COR-L47 (cell line): ENCODE data around the gene FDX2.

Source experiments
- DNase-seq: peaks from one replicate; lab custom pipeline; 2025; lab: John Stamatoyannopoulos, UW

FDX2 gene

DNA sequence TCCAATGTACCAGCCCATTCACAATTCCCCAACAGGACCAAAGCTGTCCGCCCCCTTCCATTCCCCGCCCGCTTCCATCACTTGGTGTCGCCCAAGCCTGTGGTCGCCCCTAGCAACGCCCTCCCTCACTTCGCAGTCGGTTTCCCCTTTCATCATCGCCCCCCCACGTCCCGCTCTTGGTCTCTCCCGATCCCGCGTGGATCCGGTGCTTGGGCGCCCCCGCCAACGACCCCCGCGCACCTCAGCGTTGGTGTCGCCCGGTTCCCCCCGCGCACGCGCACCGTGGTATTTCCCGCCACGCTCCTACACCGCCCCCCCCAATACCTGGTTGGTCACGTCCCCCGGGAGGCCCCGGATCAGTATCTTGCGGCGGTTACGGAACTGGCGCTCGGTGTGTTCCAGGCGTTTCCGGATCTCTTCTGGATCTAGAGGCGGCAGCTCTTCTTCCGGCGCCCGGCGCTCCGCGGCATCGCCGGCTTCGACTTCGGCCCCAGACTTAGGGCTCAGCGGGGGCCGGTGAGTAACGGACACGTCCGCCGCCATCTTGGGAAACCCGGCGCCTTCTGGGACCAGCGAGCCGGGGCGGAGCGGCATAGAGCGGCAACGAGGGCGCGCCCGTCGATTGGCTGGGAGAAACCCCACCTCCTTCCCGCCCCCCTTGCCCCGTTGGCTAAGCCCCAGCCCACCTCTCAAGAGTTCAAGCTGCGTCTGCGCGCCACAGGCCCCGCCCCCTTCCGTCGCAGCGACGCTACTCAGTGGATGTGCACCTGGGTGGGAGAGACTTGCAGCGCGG is 17.3 kb upstream of the FDX2 start, which contains the start of gene RAVER1:
TSS of gene RAVER1 (minus strand) at position 565 of the 793 bp plus-strand sequence. CDS start at position 543, 22 bp downstream.
- peak; percentile 98 for DNase-seq

DNA sequence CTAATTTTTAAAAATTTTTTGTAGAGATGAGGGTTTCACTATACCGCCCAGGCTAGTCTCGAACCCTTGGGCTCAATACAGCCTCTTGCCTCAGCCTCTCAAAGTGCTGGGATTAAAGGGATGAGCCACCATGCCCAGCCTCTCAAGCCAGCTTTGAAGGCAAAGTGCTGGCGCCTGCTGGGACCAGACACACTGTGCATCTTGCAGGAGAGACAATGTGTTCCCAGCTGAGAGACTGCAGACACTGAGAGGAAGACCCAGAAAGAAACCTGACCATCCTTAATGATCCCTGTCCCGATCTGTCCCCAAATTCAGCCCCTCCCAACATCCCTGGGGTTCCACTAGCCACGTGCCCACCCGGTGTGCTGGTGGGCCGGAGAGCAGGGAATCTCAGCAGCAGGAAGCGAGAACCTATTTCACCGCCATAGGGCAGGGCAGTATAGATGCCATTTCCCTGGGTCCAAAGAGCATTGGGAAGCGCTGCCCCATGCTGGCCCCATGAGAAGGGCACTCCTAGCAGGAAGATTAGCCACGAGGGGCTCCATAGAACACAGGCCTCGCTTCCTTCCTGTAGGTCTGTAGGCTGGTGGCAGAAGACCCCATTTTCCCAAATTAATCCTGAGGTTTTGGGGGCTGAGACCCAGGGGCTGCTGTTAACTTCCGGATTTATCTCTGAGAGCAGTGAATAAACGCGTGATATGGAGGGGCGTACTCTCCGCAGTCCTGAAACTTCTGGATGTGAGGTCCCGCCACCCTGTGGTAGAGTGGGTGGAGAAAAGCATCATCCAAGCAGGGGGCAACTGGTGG is 16.5 kb upstream of the FDX2 start:
- DNase-seq, result no peak

DNA sequence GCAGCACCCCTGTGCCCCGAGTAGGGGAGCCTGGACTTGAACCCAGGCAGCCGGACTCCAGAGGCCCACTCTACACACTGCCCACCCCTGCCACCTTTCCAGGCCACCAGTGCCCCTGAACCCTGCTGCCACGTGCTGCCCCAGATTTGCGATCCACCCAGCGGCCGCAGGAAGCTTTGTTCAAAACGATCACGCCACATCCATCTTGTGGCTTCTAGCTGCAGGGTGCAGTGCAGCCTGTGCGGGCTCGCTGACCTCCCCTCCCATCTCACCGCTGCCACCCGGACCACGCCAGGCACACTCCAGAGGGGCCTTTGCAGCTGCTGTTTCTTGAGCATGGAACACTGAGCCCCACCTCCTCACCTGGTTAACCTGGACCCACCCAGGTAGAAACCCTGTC is 13.7 kb upstream of the FDX2 start:
- DNase-seq, result no peak

DNA sequence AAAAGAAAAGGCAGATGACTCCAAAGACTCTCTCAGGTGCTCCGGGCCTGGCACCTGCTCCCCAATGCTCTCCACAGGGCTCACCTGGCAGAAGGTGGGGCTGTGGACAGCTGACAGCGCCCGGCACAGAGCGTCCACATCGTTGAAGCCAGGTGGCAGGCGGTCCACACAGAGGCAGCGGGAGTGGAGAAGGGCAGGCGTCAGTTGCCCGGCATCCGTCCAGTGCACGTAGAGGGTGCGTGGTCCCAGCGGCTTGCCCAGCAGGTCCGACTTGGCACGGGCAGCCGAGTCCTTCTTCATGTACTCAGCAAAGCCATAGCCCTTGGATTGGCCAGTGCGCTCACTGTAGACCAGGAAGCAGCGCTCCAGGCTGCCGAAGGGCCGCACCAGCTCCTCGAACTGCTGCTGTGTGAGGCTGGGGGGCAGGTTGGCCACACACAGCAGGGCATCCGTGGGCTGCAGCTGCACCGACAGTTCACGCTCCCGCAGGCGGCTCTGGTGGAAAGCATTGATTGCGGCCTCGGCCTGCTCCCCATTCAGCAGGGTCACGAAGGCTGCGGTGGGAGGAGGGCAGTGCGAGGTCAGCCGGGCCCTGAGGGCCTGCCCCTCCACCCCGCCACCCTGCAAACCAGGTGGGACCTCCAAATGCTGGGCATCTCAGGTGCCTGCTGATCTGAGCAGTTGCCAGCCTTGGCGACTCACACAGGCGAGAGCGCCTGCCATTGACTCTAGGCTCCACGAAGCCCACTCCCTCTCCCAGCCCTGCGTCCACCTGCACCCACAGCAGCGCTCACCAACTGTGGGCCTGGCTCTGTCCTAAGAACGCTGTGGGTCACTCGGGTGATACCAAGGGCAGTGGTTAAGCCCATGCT is 13.0 kb upstream of the FDX2 start:
- DNase-seq, result no peak

DNA sequence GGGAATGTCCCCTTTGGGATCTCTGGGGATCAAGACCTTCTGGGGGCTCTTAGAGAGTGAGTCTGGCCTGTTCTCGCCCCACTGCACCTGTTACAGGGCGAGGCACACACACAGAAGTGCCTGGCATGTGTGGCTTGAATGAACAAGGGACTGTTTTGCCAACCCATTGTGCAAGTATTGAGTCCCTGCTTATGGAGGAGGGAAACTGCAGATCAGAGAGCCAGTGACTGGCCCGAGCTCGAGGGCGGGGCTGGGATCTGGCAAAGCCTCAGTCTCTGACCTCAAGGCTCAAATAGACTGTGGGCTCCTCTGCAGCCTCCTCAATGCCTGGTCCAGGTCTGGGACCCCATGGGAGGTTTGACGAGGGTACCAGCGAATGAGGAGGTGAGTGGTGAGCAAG is 12.0 kb upstream of the FDX2 start:
- DNase-seq, result no peak

DNA sequence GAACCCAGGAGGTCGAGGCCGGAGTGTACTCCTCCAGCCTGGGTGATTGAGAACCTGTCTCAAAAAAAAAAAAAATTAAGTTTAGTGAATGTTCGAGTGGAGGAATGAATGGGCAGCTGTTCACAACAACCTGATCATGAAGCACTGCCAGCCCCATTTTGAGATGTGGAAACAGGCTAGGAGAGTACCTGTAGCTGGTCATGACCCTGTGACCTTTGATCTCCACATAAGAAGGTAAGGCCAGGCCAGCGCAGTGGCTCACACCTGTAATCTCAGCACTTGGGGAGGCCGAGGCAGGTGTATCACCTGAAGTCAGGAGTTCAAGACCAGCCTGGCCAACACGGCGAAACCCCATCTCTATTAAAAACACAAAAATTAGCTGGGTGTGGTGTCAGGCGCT is 9.9 kb upstream of the FDX2 start:
- DNase-seq, result no peak

DNA sequence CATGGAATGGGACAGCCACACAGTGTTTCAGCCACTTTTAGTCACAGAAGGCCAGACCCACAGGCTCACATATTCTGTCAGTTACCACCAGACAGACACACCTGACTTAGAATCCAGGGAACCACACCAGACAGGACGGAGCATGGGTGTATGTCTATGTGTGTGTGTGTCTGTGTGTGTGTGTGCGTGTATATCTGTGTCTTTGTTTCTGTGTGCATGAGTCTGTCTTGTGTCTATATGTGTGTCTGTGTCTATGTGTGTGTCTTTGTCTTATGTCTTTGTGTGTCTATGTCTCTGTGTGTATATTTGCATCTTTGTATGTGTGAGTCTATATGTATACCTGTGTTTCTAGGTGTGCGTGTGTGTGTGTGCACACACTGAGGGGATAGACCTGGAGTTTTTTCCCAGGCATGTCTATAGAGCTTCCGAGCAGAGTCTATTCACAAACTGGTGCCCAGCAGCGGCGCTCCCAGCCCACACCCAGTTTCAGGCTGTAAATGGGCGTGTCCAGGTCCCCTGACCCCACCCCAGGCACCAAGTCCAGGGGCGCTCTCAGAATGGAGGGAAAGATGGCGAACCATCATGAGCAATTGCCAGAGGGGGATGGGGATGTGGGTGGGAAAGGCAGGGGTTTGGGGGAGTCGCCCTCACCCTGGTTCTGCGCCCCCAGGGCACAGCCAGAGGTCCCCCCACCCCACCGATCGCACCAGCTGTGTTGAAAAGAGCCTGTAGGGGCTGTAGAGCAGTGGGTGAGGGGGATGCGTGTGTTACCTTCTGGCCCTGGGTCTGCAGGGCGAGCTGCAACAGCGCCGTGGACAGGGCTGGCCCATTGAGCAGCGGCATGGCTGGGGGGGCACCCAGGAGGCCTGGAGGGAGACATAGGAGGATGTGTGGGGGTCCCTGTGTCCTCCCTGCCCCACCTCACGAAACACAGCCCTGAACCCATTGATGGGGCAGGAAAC is 6.3 kb upstream of the FDX2 start:
- DNase-seq, result no peak

DNA sequence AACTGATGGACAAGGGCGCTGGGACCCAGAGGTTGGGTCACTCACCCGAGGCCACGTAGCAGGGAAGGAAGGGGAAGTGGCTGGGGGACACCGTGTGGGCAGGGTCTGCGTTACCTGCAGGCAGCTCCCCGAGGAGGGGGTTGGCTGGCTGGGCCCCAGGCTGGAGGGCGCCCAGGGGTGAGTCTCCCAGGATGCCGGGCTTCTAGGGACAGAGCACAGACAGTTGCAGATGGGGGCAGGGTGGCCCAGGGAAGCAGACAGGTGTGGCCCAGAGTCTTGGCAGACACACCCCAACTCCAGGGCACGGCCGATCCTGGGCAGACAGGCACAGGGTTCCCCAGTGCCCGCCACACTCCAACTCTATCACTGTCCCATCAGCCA is 5.6 kb upstream of the FDX2 start:
- no peak for DNase-seq

DNA sequence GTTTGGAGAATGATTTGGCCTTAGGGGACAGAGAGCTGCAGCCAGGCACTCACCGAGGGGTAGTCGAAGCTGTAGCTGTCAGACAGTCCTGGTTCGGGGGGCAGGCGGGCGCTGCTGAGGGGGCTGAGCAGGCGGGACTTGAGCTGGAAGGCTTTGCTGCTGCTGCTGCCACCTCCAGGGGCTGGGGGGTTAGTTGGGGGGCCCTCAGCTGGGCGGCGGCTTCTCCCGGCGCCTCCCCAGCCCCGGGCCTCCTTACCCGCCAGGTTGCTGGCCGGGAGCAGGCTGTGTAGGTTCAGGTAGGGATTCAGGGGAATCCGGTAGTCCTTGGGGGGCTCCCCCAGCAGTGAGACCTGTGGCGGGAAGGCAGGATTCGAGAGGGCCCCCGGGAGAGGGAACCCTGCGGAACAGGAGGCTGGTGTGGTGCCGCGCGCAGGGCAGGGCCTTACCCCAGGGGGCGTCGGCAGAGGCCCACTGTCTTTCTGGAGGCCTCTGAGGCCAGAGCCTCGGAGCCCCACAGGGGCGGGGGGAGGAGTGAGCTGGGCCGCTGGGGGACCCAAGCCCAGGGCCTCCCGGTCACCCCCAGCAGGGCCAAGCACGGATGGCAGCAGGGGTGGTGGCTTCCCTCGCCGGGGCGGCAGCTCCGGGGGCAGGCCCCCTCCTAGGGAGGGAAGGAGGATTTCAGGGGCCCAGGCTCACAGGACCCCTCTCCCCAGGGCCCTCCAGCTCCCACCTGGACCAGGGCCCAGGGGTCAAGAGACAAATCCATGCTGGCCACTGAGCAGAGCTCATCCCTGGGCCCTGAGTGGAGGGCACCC is 5.0 kb upstream of the FDX2 start:
- no peak for DNase-seq

DNA sequence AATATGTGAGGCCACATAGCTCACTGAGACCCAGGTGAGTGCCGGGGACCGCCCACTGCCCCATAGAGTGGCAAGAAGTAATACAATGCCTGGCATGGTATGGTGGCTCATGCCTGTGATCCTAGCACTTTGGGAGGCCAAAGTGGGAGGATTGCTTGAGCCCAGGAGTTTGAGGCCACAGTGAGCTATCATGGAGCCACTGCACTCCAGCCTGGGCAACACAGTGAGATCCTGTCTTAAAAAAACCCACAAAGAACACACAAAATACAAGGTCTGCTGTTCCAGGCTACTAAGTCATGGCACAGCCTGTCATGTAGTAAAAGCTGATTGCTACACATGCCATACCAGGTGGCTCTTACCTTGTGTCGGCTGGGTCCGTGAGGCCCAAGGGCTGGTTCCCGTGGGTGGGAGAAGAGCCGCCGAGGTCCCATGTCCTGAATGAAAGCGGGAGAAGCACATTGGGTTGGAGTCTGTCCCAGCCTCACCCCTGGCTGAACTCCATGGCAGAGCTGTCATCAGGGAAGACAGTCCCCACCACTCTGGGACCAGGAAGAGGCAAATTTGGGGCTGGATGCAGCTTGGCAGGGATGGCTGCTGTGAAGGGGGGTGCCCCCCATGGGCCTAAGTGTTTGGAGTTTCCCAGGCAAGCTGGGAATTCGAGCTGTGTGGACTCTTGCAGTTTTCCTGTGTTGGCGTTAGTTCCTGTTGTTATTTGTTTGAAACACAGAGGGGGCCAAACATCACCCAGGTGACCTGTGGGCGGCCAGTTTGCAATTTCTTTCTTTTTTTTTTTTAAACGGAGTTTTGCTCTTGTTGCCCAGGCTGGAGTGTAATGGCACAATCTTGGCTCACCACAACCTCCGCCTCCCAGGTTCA is 3.2 kb upstream of the FDX2 start:
- DNase-seq, result no peak

DNA sequence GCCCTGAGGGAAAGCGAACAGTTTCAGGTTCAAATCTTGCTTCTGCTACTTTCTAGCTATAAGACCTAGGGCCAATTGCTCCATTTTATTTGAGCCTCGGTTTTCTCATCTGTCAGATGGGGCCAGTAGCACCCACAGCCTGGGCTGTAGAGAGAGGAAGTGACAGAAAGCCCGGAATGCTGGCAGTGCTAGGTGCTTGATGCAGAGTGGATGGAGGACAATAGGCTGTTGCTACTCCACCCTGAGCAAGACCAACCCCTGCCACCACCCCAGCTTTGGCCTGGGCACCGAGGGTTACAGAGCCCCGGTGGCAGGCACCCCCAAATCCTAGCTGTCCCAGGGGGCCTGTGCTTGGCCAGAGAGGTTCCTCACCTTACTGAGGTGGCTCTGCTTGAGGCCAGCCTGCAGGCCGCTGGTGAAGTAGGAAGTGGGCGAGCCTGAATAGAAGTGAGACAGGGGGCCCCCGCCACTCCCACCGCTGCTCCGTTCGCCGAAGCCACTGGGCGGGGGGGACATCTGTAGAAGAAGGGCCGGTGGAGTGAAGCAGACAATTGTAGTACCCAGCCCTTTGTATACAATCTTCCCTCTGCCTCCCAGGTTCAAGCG is 2.1 kb upstream of the FDX2 start:
- DNase-seq, result no peak

DNA sequence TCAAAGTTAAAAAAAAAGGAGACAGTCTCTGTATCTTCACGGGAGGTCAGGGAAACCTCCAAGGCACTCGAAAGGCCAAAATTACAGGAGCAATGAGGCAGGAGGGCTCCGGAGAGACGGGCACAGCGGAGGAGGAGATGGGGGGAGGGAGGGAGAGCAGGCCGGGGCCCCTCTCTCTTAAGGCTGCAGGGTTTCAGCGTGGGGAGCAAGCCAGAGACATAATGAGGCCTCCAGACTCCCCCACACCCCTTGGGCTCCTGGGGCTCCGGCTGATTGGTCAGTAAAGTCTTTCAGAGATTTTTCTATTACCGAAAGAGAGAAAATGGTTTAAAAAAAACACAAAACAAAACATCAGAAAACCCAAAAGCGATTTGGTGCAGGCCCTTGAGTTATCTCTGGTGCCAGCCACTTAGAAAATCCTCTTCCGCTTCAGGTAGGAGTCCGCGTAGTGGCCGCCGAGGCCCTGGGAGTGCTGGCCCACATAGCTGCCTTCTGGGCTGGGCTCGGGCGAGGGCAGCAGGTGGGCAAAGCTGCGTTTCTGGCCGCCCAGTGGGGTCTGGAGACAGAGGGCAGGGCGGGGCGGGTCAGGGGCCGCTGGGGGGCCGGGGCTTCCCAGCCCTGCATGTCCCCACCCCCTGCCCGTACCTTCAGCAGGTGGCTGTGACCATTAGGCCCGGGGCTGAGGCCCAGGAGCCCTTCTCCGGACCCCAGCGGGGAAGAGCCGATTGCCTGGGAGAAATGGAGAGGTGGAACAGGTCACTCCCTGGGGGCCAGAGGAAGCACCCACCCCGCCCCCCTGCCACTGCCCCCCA is 1.4 kb upstream of the FDX2 start:
- no peak for DNase-seq

DNA sequence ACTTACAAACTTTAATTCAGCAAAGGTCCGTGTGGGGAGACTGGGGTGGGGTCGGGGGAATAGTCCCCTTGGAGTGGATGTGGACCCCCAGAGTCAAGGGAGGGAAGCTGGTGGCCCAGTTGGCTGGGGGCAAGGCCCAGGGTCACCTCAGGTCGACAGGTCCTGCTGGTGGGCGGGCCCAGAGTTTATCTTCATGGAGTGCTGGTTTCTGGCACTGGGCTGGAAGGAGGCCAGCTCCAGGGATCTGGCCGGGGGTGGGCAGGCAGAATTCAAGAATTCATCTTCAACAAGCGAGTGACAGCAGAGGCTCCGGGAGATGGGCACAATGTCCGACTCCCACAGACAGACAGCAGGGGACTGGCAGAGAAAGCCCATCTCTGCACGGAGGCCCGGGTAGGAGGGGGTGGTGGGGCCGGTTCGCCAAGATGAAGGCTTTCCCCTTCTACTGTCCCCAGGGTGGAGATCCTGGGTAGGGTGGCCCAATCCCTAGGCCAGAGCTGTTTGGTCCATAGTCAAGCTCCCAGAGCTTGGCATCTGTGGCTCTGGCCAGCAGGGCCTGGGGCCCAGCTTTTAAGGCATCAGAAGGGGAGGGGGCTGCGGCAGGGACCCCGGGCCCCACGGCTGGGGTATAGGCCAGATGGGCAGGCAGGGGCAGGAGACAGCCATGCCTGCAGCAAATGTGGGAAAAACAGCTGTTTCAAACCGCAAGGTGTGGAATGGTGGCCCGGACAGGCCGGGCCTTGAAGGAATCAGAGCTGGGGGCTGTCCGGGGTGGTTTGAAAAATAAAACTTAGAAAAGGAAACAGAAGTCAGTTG is 622 bp upstream of the FDX2 start:
- DNase-seq, result no peak

DNA sequence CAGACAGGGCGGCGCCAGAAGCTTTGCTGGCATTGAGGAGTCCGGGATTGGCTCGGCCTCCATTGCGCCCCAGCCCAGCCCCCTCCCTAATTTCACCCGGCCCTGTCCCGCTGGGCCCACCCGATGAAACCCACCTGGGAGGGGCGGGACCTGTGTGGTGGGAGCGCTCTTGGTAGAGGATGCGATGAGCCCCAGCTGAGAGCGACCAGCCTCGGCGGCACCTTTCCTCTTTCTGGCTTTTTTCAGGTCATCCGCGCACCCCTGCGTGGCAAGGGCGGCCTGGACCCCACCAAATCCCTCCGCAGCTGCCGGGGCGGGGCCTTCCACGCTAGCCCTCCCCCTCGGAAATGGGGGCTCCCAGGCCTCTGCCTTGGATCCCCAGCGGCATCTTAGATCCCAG is 6.4 kb downstream of the FDX2 start, which contains the start of gene ZGLP1:
TSS of gene ZGLP1 (minus strand) at position 393 of the 400 bp plus-strand sequence.
- no peak for DNase-seq

DNA sequence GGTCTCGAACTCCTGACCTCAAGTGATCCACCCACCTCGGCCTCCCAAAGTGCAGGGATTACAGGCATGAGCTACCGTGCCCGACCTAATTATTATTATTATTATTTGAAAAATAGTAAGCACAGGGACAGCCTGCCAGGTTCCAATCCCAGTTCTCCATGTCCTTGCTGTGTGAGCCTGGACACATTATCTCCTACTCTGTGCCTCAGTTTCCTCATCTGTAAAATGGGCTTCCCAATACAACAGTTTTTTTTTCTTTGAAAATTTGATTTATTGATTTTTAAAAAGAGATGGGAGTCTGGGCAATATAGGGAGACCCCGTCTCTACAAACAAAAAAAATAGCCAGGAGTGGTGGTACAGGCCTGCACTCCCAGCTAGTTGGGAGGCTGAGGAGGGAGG is 9.5 kb downstream of the FDX2 start:
- no peak for DNase-seq

DNA sequence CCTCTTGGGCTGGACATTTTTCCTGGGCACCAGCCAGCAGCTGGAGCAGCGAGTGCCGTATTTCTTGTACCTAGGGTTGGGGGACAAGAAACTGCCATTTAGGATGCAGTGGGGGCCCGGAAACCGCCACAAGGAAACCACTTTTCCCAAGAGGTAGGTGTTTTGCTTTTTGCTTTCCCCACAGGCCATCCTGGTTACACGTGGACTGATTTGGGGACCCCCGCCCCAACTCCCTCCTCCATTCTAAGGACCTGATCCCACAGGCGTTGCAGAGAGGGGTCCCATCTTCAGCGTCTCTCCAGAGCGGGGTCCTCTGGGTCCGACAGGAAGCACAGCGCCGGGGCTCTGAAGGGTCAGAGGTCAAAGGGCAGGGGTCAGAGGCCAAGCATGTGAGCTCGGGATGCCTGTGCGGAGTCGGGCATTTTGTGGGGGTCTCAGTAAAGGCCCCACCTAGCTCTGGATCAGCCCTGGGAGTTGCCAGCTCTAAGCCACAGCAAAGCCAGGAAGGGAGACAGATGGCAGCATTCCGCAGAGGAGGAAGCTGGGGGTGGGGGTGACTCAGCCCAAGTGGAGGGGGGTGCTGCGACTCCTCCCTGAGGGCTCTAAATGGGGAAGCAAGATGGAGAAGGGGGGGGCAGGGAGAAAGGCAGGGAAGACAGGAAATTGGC is 10.5 kb downstream of the FDX2 start:
- DNase-seq, result no peak
